EH (cell line): ENCODE measurements around the gene UMAD1.

Experiments used
- DNase-seq: peaks from one replicate; pipeline ENCODE4 v3.0.0-alpha.2; 2015; ENCODE audit warnings: low read depth

The UMAD1 gene

GRCh38 chr7:7640221-7641128 lies at the start of gene UMAD1:
Gene UMAD1, plus strand, starts transcription at chr7:7640752. Its CDS starts 32,620 bp downstream, at chr7:7673372.
- DNase-seq = peak; percentile 99

DNA sequence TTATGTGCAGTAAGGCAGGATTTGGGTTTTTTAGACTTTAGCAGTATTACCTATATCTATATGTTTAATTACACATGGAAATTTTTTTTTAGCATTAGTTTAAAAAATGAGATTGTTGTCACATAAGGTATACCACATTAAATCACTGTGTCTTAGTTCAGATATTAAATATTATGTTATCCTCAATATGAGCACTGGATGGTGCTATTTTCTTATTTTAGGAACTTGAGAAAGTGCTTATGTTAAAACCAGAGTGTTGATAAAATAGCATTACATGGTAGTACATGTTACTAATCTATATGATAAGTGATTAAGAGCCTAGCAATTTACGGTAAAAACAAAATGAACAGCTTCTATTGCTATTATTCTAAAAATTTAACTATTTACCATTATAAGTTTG lies 45.1 kb upstream of the UMAD1 start:
- DNase-seq = peak; percentile 38

DNA sequence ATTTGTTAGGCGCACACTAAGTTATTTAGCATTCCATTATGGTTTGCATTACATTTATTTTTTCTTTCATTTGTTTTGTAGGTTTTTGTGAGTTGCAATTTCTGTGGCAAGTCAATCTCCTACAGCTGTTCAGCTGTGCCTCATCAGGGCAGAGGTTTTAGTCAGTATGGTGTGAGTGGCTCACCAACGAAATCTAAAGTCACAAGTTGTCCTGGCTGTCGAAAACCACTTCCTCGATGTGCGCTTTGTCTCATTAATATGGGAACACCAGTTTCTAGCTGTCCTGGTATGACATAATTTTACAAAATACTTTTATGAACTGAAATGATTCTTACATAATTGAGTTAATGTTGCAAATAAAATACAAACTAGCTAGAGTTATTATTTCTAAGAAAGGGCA lies 44.4 kb upstream of the UMAD1 start:
- DNase-seq = no peak

GRCh38 chr7:7607010-7607409 lies 33.5 kb upstream of the UMAD1 start:
- no peak for DNase-seq

DNA sequence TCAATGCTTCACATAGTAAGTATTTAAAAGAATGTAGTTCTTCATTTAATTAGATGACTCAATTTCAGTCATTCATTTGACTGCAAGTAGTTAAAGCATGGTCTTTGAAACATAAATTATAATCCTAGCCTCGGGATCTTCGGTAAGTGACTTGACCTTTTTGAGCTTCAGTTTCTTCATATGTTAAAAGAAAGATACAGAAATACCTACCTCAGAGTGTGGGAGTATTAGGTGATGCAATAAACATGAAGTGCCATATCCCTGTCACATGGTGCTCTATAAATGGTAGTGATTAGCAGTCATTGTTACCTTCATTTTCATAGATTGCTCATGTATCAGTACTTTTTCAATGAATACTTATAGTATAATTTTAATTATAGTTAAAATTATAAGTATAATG lies 31.2 kb upstream of the UMAD1 start:
- DNase-seq = peak; percentile 1

- no peak for DNase-seq
Measured at GRCh38 chr7:7612519-7612918, 28.0 kb upstream of the UMAD1 start.

- no peak for DNase-seq
Measured at GRCh38 chr7:7613210-7613609, 27.3 kb upstream of the UMAD1 start.

DNA sequence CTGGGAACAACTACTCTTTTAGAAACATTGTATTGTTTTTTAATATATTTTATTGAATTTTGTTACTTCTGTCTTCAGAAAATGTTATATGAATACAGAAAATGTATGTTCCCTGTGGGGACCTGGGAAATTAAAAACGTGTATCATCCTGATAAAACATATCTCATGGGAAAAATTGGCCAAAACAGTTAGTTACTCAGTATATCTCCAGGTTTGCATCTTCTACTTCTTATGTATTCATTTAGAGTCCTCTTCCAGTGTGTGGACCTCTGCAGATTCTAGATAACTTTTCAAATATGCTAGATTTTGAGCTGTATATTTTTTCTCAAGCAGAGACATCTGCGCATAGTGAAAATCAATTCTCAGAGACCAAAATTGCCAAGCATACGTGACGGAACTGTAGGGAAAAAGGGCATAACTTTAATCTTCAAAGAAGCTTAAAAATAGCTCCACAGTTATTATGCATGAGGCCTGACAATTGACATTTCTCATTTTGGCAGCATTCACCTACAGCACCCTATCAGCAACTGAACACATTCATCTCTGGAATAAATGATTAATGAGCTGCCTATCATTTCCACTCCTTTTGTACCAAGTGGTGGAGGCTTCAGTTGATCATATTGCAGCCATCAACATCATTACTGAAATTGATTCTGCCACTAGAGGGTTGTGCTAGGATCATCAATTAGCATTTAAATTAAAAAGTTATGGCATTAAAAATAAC lies 26.4 kb upstream of the UMAD1 start:
- no peak for DNase-seq

GRCh38 chr7:7617550-7617949 lies 23.0 kb upstream of the UMAD1 start:
- no peak for DNase-seq

GRCh38 chr7:7618410-7618809 lies 22.1 kb upstream of the UMAD1 start:
- DNase-seq = no peak

DNA sequence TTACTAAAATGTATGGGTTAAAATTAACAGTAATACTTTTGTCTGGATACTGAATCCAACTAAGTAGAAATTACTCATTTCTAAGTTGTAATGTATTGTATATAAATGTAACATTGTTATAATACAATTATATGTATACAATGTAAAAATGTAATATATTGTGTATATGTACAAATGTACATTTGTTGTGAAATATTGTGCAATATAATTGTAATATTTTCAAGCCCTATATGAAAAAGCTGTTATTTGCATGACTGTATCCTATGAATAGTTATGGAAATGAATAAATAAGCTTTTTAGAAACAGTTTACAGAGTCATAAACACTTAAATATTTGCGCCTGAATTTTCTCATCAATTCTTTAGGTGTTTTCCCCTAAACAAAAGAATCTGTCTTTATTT lies 20.3 kb upstream of the UMAD1 start:
- DNase-seq = no peak

DNA sequence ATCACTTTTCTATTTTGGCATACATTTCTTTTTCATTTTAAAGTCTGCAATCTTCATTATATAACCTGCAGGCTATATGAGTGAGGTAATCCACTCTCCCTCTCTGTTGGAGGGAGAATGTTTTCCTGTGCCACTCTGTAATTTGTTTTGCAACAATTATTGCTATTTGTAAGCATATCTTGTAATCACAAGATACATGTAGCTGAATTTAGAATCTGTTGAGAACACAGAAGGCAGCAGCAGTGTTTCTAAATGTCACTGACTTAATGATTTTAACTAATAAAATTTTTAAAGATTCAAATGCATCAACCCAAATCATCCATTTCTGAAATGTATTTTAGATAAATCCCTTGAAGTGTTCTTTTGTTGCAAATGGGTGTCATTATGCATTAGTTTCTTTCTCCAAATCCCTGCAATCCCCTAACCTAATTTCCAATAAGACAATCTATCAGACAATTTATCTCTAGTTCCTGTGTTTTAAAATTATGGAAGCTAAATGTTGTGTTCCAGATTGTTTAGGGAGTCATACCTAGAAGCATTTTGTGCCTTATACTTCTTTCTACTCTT lies 19.8 kb upstream of the UMAD1 start:
- no peak for DNase-seq

DNA sequence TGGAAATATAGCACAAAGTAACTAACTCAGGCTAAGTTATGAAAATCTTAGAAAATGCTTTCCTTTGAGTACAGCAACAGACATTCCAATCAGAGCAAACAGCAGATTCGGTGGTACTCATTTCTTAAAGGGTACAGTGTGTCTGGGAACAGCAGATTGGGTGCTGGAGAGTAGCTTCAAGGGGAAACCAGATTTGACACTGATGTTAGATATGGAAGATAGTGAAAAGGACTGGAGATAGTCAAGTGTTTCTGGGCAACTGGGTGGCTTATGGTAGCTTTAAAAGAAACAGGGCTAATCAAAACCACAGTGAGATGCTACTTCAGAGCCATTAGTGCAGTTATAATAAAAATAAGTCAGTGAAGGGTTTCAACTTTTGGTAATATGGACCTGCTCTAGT lies 12.1 kb upstream of the UMAD1 start:
- DNase-seq = no peak

DNA sequence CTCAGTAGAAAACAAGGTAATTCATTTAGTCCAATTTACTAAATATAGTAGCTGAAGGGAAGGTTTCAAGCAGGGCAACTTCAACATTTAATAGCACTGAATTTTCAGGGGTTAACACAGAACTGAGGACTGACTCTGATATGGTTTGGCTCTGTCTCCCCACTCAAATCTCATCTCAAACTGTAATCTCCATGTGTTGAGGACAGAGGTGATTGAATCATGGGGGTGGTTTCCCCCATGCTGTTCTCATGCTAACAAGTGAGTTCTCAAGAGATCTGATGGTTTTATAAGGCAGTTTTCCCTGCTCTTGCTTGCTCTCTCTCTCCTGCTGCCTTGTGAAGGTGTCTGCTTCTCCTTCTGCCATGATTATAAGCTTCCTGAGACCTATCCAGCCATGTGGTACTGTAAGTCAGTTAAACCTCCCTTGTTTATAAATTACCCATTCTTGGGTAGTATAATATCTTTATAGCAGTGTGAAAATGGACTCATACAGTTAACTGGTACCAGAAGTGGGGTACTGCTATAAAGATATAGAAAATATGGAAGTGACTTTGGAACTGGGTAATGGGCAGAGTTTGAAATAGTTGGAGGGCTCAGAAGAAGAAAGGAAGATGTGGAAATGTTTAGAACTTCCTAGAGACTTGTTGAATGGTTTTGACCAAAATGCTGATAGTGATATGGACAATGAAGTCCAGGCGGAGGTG lies 9.8 kb upstream of the UMAD1 start:
- no peak for DNase-seq

- DNase-seq = peak; percentile 6
Measured at GRCh38 chr7:7639421-7639820, 1.1 kb upstream of the UMAD1 start.

GRCh38 chr7:7639847-7640220 lies 718 bp upstream of the UMAD1 start:
- peak; percentile 18 for DNase-seq

- DNase-seq = no peak
Measured at GRCh38 chr7:7641129-7641663, 644 bp downstream of the UMAD1 start.

GRCh38 chr7:7642081-7642480 lies 1.5 kb downstream of the UMAD1 start:
- no peak for DNase-seq

- no peak for DNase-seq
Measured at GRCh38 chr7:7647495-7648036, 7.0 kb downstream of the UMAD1 start.

- DNase-seq = no peak
Measured at GRCh38 chr7:7650682-7651206, 10.2 kb downstream of the UMAD1 start.

DNA sequence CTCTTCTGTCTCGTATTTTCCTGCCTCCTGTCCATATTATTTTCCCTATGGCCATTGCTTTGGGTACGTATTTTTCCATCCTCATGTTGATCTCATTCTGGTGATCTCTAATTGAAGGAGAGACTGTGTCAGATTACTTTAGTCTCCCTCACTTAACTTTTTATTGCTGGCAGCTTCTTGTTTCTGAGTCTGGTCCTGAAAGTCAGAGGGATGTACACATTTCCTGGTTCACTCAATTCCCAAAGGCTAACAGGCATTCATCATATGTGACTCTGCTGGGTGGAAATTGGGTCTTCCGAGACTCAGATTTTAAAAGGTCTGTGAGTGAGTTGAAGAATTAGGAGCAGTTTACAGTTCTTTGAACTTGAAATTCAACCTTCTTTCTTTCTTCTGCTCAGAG lies 10.9 kb downstream of the UMAD1 start:
- no peak for DNase-seq
